GM19043 (cell line): Measurements from ENCODE around the gene ZRANB3.
"Not testable (repeated sequence)": the region's sequence is repeated elsewhere in the genome, so short reads cannot be mapped to it uniquely, and the experiment has no call there.

ENCODE experiments used
- ATAC-seq: cut with Tn5 transposase; IDR thresholded peaks from one replicate; pipeline ENCODE4 v1.9.1; 2021; ENCODE audit warnings: low read depth; ENCODE audit not compliant: unreplicated experiment

The ZRANB3 gene

GRCh38 chr2:135149251-135149650 lies 381.8 kb downstream of the ZRANB3 start:
- ATAC-seq, result no peak

GRCh38 chr2:135144343-135144742 lies 386.7 kb downstream of the ZRANB3 start:
- no peak for ATAC-seq

- no peak for ATAC-seq
Observed at GRCh38 chr2:135142323-135142722, 388.7 kb downstream of the ZRANB3 start.

GRCh38 chr2:135140606-135141005 lies 390.4 kb downstream of the ZRANB3 start:
- ATAC-seq, result no peak

GRCh38 chr2:135132314-135132713 lies 398.7 kb downstream of the ZRANB3 start:
- no peak for ATAC-seq

- no peak for ATAC-seq
Observed at GRCh38 chr2:135130751-135131150, 400.3 kb downstream of the ZRANB3 start.

- ATAC-seq, result no peak
Observed at GRCh38 chr2:135125940-135126339, 405.1 kb downstream of the ZRANB3 start.

- ATAC-seq, result no peak
Observed at GRCh38 chr2:135124924-135125886, 405.8 kb downstream of the ZRANB3 start.

GRCh38 chr2:135121658-135122039 lies 409.4 kb downstream of the ZRANB3 start:
- not testable (repeated sequence) for ATAC-seq

- ATAC-seq, result no peak
Observed at GRCh38 chr2:135121016-135121657, 409.9 kb downstream of the ZRANB3 start.

GRCh38 chr2:135119582-135119981 lies 411.4 kb downstream of the ZRANB3 start:
- no peak for ATAC-seq

GRCh38 chr2:135113322-135113721 lies 417.7 kb downstream of the ZRANB3 start:
- ATAC-seq, result no peak

GRCh38 chr2:135105513-135106316 lies 425.3 kb downstream of the ZRANB3 start:
- ATAC-seq, result not testable (repeated sequence)

- no peak for ATAC-seq
Observed at GRCh38 chr2:135103843-135104242, 427.2 kb downstream of the ZRANB3 start.

GRCh38 chr2:135099802-135100483 lies 431.1 kb downstream of the ZRANB3 start:
- no peak for ATAC-seq

GRCh38 chr2:135097532-135098231 lies 433.3 kb downstream of the ZRANB3 start:
- ATAC-seq, result no peak

GRCh38 chr2:135096665-135097446 lies 434.2 kb downstream of the ZRANB3 start:
- no peak for ATAC-seq

- ATAC-seq, result no peak
Observed at GRCh38 chr2:135095591-135095990, 435.4 kb downstream of the ZRANB3 start.

GRCh38 chr2:135094508-135094907 lies 436.5 kb downstream of the ZRANB3 start:
- no peak for ATAC-seq
